Measurements from ENCODE around the gene FAM120A. TPM values are rescaled to one million over a fixed set of nuclear protein-coding genes. Genes with fewer than 3 reads are reported as not detected.

The FAM120A gene
- total and polyA plus RNA-seq, 9 donors = 37.9 to 130 (median 78.9) TPM

GRCh38 chr9:93427655-93428379 is 23.7 kb upstream of the FAM120A start:
- no peaks in the 10 kb centered on the region for H3K4me1 ChIP-seq (ENCODE audit: insufficient read depth)
- no peak overlapping the region for H3K4me3 ChIP-seq
- H3K27ac ChIP-seq = no peak overlapping the region
- no peak for DNase-seq
- H3K9me3 ChIP-seq = no peaks in the 10 kb centered on the region
- H3K36me3 ChIP-seq = no peaks in the 10 kb centered on the region
- 81 to 84% (median 82%) methylated on average over 5 of the region's 5 CpGs for WGBS, 3 donors
- TF ChIP-seq CTCF (IDR thresholded peaks at IDR 0.05) (no peak), POLR2A (IDR thresholded peaks at IDR 0.05) (no peak)
- intact Hi-C loops (cut with DNase I) = no loop called here
- H3K27me3 ChIP-seq = no peaks in the 10 kb centered on the region

- Histone ChIP-seq H3K4me3 (no peak overlapping the region), H3K27me3 (no peaks in the 10 kb centered on the region), H3K4me1 (ENCODE audit: insufficient read depth) (no peaks in the 10 kb centered on the region), H3K9me3 (no peaks in the 10 kb centered on the region), H3K27ac (no peak overlapping the region), H3K36me3 (no peaks in the 10 kb centered on the region)
- DNase-seq = no peak
- TF ChIP-seq CTCF (IDR thresholded peaks at IDR 0.05) (no peak), EP300 (IDR thresholded peaks at IDR 0.05) (no peak), POLR2A (IDR thresholded peaks at IDR 0.05) (no peak)
- WGBS, 3 donors = 21 to 27% (median 27%) methylated on average over 5 of the region's 5 CpGs
- intact Hi-C loops (cut with DNase I) = no loop called here
These were observed 19.9 kb upstream of the FAM120A start for GRCh38 chr9:93431539-93432105.

GRCh38 chr9:93432964-93433363 is 18.5 kb upstream of the FAM120A start:
- H3K27ac ChIP-seq = no peak overlapping the region
- no peak for TF ChIP-seq CTCF (IDR thresholded peaks at IDR 0.05)
- no peak for TF ChIP-seq EP300 (IDR thresholded peaks at IDR 0.05)
- no peak for TF ChIP-seq POLR2A (IDR thresholded peaks at IDR 0.05)
- no peaks in the 10 kb centered on the region for H3K27me3 ChIP-seq
- intact Hi-C loops (cut with DNase I) = no loop called here
- no peaks in the 10 kb centered on the region for H3K36me3 ChIP-seq
- 92 to 98% (median 95%) methylated on average over 1 of the region's 1 CpG for WGBS, 3 donors
- no peaks in the 10 kb centered on the region for H3K4me1 ChIP-seq (ENCODE audit: insufficient read depth)
- no peaks in the 10 kb centered on the region for H3K9me3 ChIP-seq
- no peak for DNase-seq
- H3K4me3 ChIP-seq = no peak overlapping the region

- Histone ChIP-seq H3K9me3 (no peaks in the 10 kb centered on the region), H3K4me3 (no peak overlapping the region), H3K4me1 (ENCODE audit: insufficient read depth) (no peaks in the 10 kb centered on the region), H3K27ac (no peak overlapping the region), H3K27me3 (no peaks in the 10 kb centered on the region), H3K36me3 (no peaks in the 10 kb centered on the region)
- no peak for DNase-seq
- WGBS, 3 donors = 91 to 97% (median 94%) methylated on average over 3 of the region's 3 CpGs
- intact Hi-C loops (cut with DNase I) = no loop called here
- TF ChIP-seq POLR2A (IDR thresholded peaks at IDR 0.05) (no peak), CTCF (IDR thresholded peaks at IDR 0.05) (no peak), EP300 (IDR thresholded peaks at IDR 0.05) (no peak)
These were observed 17.4 kb upstream of the FAM120A start for GRCh38 chr9:93434056-93434455.
